HepG2 (cell line): ENCODE results near the gene ELP5. TPM values are rescaled to one million over a fixed set of nuclear protein-coding genes. Genes with fewer than 3 reads are reported as not detected.

Source experiments
- ARNT ChIP-seq: fragments of 450-650 bp; IDR thresholded peaks from 2 replicates; pipeline ENCODE4 v1.6.1; 2017
- CERS6 ChIP-seq: sonication (generic); formaldehyde crosslinking; IDR thresholded peaks from 2 replicates; pipeline ENCODE4 v1.5.0; 2020; ENCODE audit warnings: missing genetic modification reagents
- FOXA1 ChIP-seq, 2 experiments: fragments of 450-650 bp in 1 of 2; sonication (generic) in 1 of 2; formaldehyde crosslinking in 1 of 2; IDR thresholded peaks; 2 replicates each; pipeline versions ENCODE4 v1.4.0 to v1.6.1; 2016 to 2020; ENCODE audit warnings: missing genetic modification reagents in 1 of 2
- KLF15 ChIP-seq: sonication (generic); formaldehyde crosslinking; IDR thresholded peaks from 2 replicates; pipeline ENCODE4 v1.8.1; 2023; ENCODE audit warnings: borderline replicate concordance, mild to moderate bottlenecking, inconsistent platforms, missing genetic modification reagents, mixed read lengths
- MIXL1 ChIP-seq: IDR thresholded peaks from 2 replicates; pipeline ENCODE4 v1.6.1; 2016
- NBN ChIP-seq: fragments of 450-650 bp; conservative IDR thresholded peaks from 2 replicates; pipeline ENCODE4 v1.6.1; 2017
- PRDM15 ChIP-seq: sonication (generic); formaldehyde crosslinking; IDR thresholded peaks from 2 replicates; pipeline ENCODE4 v1.4.0; 2020; ENCODE audit warnings: missing genetic modification reagents
- RCOR2 ChIP-seq: IDR thresholded peaks from 2 replicates; pipeline ENCODE4 v1.6.1; 2016; ENCODE audit warnings: missing biosample characterization, missing genetic modification reagents
- RELA ChIP-seq: sonication (generic); formaldehyde crosslinking; IDR thresholded peaks from 2 replicates; pipeline ENCODE4 v1.4.0; 2020; ENCODE audit warnings: missing genetic modification reagents
- STAT6 ChIP-seq: sonication (generic); formaldehyde crosslinking; IDR thresholded peaks from 2 replicates; pipeline ENCODE4 v1.4.0; 2020; ENCODE audit warnings: missing genetic modification reagents, mild to moderate bottlenecking, borderline replicate concordance
- ZNF10 ChIP-seq: sonication (generic); formaldehyde crosslinking; IDR thresholded peaks from 2 replicates; pipeline ENCODE4 v1.4.0; 2020; ENCODE audit warnings: mild to moderate bottlenecking, low read depth, missing genetic modification reagents, borderline replicate concordance
- ZNF205 ChIP-seq: IDR thresholded peaks from 2 replicates; pipeline ENCODE4 v1.6.1; 2018; ENCODE audit warnings: missing biosample characterization, missing genetic modification reagents
- ZNF468 ChIP-seq: sonication (generic); formaldehyde crosslinking; IDR thresholded peaks from 2 replicates; pipeline ENCODE4 v1.8.0; 2022; ENCODE audit warnings: mild to moderate bottlenecking, moderate library complexity, missing genetic modification reagents
- ZNF556 ChIP-seq: sonication (generic); formaldehyde crosslinking; IDR thresholded peaks from 2 replicates; pipeline ENCODE4 v1.4.0; 2020; ENCODE audit warnings: mild to moderate bottlenecking, missing genetic modification reagents, borderline replicate concordance
- ZNF589 ChIP-seq: sonication (generic); formaldehyde crosslinking; conservative IDR thresholded peaks from 2 replicates; pipeline ENCODE4 v1.8.0; 2022; ENCODE audit warnings: mild to moderate bottlenecking, moderate library complexity, missing genetic modification reagents
- polyA plus RNA-seq, 8 experiments: library from polyadenylated mRNA; depleted of rRNA in 3 of 8; stranded (reverse) in 7 of 8; unstranded in 1 of 8; fragments of >200 nt; fragmentation: Illumina TruSeq in 4 of 8; extraction: Trizol in 4 of 8; gene quantifications; 2 replicates each; pipeline versions ENCODE4 v1.2.1 to v1.2.3, GENCODE V29; 2011 to 2016; ENCODE audit warnings: low read depth in 4 of 8, missing spikeins in 1 of 8, mixed read lengths in 1 of 8; ENCODE audit not compliant: insufficient read depth in 1 of 8
- total RNA-seq, 5 experiments: library from RNA; depleted of rRNA; stranded (reverse); fragments of >200 nt; fragmentation: Illumina TruSeq; extraction: Trizol; gene quantifications; 2 replicates each; pipeline ENCODE4 v1.2.3, GENCODE V29; 2016; ENCODE audit warnings: low read depth in 1 of 5
- TF ChIP-seq, protein P1 (sequence below): IDR thresholded peaks from 2 replicates; pipeline ENCODE4 v1.6.1; 2016; ENCODE audit warnings: mild to moderate bottlenecking
- TF ChIP-seq, protein P2 (sequence below): sonication (generic); formaldehyde crosslinking; IDR thresholded peaks from 2 replicates; pipeline ENCODE4 v1.4.0; 2020; ENCODE audit warnings: missing genetic modification reagents, borderline replicate concordance

The ELP5 gene
- total and polyA plus RNA-seq, 2 of the 13 experiments (the other 11 are each of a cell fraction or from before 2014, with no cell fraction given), result 67.6 to 69.8 TPM

DNA sequence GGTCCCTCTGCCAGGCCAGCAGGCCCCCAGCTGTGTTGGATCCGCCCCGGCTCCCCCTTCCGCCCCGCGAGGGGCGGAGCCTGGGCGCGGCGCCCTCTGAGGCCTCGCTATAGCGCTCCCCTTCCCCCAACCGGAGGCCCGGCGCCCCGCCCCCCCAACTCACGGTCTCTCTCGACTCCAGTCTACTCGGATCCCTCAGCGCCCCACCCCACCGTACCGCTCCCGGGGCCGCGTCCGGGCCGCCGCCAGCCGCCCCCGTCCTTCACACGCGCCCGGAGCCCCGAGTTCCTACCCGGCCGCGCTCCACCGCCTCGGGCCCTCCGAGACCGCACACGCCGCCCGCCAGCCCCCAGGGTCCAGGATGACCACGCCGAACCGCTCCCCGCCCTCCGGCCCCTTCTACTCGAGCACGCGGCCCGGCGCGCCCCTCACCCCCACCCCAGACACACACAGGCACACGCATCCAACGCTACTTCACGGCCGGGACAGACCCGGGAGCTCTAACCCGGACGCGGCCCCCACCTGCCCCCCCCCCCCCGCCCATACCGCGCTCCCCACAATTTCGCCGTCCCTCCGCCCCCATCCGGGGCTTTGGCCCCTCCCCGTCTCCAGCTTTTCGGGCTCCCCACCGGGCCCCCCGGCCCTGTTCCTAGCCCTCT is 14.1 kb upstream of the ELP5 start (continued):
- TF ChIP-seq, protein P1, sequence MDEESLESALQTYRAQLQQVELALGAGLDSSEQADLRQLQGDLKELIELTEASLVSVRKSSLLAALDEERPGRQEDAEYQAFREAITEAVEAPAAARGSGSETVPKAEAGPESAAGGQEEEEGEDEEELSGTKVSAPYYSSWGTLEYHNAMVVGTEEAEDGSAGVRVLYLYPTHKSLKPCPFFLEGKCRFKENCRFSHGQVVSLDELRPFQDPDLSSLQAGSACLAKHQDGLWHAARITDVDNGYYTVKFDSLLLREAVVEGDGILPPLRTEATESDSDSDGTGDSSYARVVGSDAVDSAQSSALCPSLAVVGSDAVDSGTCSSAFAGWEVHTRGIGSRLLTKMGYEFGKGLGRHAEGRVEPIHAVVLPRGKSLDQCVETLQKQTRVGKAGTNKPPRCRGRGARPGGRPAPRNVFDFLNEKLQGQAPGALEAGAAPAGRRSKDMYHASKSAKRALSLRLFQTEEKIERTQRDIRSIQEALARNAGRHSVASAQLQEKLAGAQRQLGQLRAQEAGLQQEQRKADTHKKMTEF (CRISPR knock-in tag), result peak; percentile 36; the same call in 1 of the 2 replicates
- TF ChIP-seq ZNF205 (no peak), KLF15 (CRISPR knock-in tag) (no peak), RELA (CRISPR knock-in tag) (no peak), FOXA1 (IDR thresholded peaks at IDR 0.05) (no peak), FOXA1 (CRISPR knock-in tag; IDR thresholded peaks at IDR 0.05) (no peak), PRDM15 (CRISPR knock-in tag) (no peak), MIXL1 (no peak), NBN (no peak), RCOR2 (CRISPR knock-in tag) (no peak), ZNF468 (CRISPR knock-in tag) (no peak), CERS6 (CRISPR knock-in tag) (no peak), STAT6 (CRISPR knock-in tag) (no peak), ZNF10 (no peak), ZNF556 (peak; percentile 26; the same call in 1 of the 2 replicates), ZNF589 (CRISPR knock-in tag) (no peak), ARNT (no peak)
- TF ChIP-seq, protein P2, sequence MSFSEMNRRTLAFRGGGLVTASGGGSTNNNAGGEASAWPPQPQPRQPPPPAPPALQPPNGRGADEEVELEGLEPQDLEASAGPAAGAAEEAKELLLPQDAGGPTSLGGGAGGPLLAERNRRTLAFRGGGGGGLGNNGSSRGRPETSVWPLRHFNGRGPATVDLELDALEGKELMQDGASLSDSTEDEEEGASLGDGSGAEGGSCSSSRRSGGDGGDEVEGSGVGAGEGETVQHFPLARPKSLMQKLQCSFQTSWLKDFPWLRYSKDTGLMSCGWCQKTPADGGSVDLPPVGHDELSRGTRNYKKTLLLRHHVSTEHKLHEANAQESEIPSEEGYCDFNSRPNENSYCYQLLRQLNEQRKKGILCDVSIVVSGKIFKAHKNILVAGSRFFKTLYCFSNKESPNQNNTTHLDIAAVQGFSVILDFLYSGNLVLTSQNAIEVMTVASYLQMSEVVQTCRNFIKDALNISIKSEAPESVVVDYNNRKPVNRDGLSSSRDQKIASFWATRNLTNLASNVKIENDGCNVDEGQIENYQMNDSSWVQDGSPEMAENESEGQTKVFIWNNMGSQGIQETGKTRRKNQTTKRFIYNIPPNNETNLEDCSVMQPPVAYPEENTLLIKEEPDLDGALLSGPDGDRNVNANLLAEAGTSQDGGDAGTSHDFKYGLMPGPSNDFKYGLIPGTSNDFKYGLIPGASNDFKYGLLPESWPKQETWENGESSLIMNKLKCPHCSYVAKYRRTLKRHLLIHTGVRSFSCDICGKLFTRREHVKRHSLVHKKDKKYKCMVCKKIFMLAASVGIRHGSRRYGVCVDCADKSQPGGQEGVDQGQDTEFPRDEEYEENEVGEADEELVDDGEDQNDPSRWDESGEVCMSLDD (CRISPR knock-in tag), result peak; percentile 48; the same call in 1 of the 2 replicates
